OCI-M2 (cell line): Measurements from ENCODE around the gene ANP32E.
"Not testable (repeated sequence)": the region's sequence is repeated elsewhere in the genome, so short reads cannot be mapped to it uniquely, and the experiment has no call there.

ENCODE experiments used
- DNase-seq: peaks from one replicate; lab custom pipeline; 2025; ENCODE audit not compliant: unreplicated experiment; lab: John Stamatoyannopoulos, UW

Gene ANP32E

GRCh38 chr1:150257624-150258585, 22.0 kb upstream of the ANP32E start, which contains the start of gene CA14:
TSS of gene CA14 (plus strand) at chr1:150257774. CDS start at chr1:150258129, 355 bp downstream.
- no peak for DNase-seq

- DNase-seq: no peak
Measured at GRCh38 chr1:150256554-150257341, 20.8 kb upstream of the ANP32E start.

- no peak for DNase-seq
Measured at GRCh38 chr1:150256198-150256553, 20.3 kb upstream of the ANP32E start.

- no peak for DNase-seq
Measured at GRCh38 chr1:150249936-150250335, 14.0 kb upstream of the ANP32E start.

GRCh38 chr1:150243003-150243402, 7.1 kb upstream of the ANP32E start:
- DNase-seq: no peak

- no peak for DNase-seq
Measured at GRCh38 chr1:150237746-150238145, 1.8 kb upstream of the ANP32E start.

- not testable (repeated sequence) for DNase-seq
Measured at GRCh38 chr1:150237176-150237575, 1.3 kb upstream of the ANP32E start.

- DNase-seq: no peak
Measured at GRCh38 chr1:150236614-150237100, 745 bp upstream of the ANP32E start.

- DNase-seq: no peak
Measured at GRCh38 chr1:150235294-150235851, 539 bp downstream of the ANP32E start.

GRCh38 chr1:150234566-150235293, 1.2 kb downstream of the ANP32E start:
- no peak for DNase-seq

- DNase-seq: no peak
Measured at GRCh38 chr1:150234309-150234565, 1.7 kb downstream of the ANP32E start.

- DNase-seq: no peak
Measured at GRCh38 chr1:150233359-150234308, 2.3 kb downstream of the ANP32E start.

- not testable (repeated sequence) for DNase-seq
Measured at GRCh38 chr1:150232921-150233320, 3.0 kb downstream of the ANP32E start.

- not testable (repeated sequence) for DNase-seq
Measured at GRCh38 chr1:150228246-150228645, 7.7 kb downstream of the ANP32E start.

- DNase-seq: no peak
Measured at GRCh38 chr1:150227228-150227627, 8.7 kb downstream of the ANP32E start.

GRCh38 chr1:150226486-150226885, 9.4 kb downstream of the ANP32E start:
- DNase-seq: no peak

GRCh38 chr1:150225546-150225945, 10.4 kb downstream of the ANP32E start:
- no peak for DNase-seq

GRCh38 chr1:150224983-150225382, 10.9 kb downstream of the ANP32E start:
- DNase-seq: no peak

- DNase-seq: no peak
Measured at GRCh38 chr1:150221552-150221951, 14.4 kb downstream of the ANP32E start.

- DNase-seq: not testable (repeated sequence)
Measured at GRCh38 chr1:150215855-150216254, 20.1 kb downstream of the ANP32E start.
